AG08395 (cell line): ENCODE data around the gene MAN1A1.
"Not testable (repeated sequence)": the region's sequence is repeated elsewhere in the genome, so short reads cannot be mapped to it uniquely, and the experiment has no call there.

Source experiments
- DNase-seq: peaks from one replicate; pipeline ENCODE4 v3.0.0; 2012; ENCODE audit warnings: mixed read lengths, low spot score

Gene MAN1A1

DNA sequence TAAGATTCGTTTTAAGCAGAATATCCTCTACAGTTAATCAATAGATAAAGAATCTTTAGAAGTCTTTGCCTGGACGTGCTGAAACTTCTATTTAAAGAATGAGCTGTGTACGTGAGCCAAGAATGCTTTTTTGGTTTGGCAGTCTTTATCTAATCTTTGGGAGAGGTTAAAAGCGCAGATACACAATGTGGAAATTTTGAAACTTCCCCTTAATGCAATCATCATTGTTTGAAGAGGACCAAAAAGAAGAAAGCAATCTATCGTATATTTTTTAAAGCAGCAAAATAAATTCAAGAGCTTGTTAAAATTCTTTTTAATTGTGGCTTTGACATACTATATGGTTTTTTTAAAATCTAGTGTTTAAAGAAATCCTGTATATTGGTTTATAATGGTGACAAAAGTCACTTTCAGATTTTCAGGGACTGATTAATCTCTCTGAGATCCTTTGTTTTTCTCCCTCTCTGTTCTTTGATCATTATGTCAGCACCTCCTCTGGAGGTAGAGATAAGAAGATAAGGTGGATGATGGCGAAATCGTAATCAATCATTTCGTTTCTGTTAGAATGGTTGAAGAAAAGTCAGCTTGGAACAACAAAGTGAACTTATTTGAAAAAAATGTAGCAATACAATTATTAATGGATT lies 179.0 kb downstream of the MAN1A1 start:
- DNase-seq, result no peak

DNA sequence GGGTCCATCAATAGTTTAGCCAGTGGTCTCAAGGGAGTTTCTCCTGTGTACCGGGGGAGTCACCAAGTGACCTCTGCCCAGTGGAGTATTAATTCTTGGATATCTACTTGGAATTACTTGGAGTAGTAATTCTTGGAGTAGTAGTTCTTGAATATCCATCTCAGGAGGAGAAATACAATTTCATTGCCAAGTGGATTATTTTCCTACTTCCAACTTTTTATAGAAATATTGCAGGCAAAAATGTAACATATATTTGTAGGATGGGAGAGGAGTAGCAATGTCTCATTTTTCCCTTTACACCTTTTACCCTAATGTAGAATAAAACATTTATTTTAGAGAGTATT lies 179.5 kb downstream of the MAN1A1 start:
- no peak for DNase-seq

DNA sequence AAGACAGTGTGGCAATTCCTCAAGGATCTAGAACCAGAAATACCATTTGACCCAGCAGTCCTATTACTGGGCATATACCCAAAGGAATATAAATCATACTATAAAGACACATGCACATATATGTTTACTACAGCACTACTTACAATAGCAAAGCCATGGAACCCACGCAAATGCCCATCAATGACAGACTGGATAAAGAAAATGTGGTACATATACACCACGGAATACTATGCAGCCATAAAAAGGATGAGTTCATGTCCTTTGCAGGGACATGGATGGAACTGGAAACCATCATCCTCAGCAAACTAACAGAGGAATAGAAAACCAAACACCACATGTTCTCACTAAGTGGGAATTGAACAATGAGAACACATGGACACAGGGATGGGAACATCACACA lies 180.2 kb downstream of the MAN1A1 start:
- not testable (repeated sequence) for DNase-seq

DNA sequence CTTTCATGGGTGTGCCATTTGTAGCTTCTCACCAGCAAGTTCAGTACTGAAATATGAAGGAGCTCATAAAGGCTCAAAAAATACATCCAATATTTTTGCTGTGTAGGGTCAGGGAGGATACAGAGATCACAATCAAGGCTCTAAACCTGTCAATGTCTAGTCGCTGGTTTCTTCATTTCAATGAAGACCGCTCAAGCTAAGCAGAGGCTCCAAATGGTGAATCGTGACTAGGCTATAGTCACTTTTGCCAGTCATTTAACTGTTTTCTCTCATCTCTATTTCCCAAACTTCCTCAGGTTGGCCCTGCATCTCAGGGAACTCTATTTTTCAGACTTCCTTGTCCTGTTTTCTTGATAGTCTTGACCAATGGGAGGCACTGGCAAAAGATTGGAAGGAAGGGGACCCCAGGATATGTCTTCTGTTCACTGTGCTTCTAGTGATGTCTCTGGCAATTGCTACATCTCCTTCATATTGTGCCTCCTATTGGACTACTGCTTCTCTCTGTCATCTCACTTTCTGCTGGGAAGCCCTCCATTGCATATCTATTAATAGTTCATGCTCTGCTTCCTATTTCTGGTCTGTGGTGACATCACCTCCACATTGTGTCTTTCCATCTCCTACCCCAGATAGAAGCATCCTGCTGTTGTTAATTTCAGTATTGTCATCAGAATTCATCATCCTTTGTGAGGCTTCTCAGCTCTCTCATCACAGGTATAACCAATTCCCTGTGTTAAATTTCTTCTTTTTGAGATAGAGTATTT lies 183.4 kb downstream of the MAN1A1 start:
- no peak for DNase-seq

DNA sequence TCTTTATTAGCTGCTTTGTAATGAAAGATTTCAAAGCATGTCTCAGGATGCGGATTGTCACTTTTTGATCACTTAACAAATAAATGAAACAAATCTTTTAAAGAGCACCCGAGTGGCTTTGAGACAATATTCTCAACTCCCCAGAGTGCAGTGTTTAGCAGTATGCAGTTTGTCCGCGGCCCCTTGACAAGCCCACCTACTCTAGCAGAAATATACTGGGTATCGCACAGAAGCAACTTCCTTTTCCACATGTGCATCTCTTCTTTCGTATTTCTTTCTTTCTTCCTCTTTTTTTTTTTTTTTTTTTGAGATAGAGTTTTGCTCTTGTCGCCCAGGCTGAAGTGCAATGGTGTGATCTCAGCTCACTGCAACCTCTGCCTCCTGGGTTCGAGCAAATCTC lies 186.6 kb downstream of the MAN1A1 start:
- no peak for DNase-seq

DNA sequence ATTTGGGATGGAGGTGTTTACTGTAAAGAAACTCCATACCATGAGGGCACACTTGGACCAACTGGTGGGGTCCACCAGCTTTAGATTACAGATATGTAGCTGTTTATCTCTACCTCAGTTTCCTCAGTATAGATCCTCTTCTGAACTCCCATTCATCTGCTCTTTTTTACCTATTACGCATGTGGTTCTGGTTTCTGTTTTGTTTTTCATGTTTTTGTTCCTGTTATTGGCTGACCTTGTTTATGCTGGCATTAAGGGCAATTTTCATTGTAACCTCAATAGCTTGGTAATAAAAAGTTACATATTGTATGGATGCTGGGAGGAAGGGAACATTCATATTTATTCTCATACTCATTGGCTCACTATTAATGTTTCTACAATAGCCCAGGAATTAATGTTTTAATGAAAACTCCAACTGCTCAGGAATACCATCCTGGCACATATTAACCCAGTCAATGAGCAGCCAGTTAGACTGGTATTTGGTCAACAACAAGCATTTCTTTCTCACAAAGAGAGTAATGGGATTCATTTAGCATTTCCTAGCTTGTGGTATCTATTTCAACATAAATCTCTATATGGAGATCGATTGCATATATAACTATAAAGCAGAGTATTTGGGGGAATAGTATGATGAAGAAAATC lies 187.3 kb downstream of the MAN1A1 start:
- DNase-seq, result no peak

DNA sequence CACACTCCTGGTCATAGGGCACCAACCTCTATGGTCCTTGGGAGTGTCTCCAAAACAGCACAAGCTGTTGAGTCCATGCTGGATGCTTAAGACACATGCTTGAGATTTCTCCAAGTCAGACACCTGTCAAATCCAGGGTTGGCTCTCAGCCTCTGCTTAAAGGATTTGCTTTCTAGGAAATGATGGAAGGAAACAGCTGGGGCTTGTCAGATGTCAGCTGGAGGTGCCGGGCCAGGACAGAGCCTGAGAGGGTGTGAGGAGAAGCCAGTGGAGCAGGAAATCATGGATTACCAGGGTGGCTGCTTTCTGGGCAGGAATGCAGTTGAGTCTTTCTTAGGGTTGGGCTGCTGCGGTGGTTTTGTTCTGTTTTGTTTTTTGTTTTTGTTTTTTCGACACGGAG lies 188.1 kb downstream of the MAN1A1 start:
- DNase-seq, result no peak

DNA sequence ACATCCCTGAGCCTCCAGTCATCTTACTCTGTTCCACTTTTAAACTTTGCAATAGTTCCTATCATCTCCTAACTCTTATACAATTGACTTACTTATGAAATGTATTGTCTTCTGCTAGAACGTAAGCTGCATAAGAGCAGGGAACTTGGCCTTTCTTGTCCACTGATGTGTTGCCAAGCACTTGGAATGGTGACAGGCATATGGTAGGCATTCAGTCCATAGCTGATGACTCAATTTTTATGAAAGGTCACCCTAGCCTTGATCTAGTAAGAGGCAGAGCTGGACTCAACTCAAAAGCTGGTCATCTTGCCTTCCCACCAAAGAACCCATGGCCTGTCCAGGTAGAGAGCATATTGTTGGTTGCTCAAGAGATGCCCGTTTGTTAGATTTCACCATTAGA lies 188.7 kb downstream of the MAN1A1 start:
- no peak for DNase-seq

DNA sequence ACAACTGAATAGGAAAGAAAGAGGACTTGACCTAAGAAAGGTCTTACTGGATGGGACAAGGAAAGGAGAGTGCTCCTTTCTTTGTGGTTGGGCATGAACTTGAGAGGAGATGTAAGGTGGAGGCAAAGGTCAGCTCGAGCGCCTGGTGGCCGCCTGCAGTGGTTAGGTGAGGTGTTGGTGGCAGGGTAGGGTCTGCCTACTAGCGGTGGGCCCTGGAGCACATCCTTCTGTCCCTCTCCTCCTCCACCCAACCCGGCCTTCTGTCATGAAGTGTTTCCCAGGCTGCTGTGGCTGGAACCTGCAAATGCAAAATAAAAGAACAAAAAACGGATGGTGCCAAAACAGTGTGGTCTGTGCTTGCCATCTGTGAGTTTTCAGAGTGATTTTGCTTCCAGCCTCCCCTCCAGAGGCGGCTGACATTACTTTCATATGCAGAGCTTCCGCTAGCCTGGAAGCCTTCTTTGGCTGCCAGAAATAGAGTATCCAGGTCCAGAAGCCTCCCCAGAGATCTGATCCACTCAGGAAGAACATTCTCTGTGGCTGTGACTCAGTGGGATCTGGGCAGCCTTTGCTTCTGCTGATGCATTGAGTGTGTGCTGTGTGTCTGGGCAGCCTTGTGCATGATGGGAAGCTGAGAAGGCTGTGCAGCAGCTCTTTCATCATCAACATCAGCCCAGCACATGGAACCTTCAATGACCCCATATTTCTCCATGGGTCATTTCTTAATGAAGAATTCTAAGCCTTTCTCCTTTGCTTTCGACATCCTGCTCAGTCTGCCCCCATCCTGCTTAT lies 191.3 kb downstream of the MAN1A1 start:
- DNase-seq, result peak; percentile 76

DNA sequence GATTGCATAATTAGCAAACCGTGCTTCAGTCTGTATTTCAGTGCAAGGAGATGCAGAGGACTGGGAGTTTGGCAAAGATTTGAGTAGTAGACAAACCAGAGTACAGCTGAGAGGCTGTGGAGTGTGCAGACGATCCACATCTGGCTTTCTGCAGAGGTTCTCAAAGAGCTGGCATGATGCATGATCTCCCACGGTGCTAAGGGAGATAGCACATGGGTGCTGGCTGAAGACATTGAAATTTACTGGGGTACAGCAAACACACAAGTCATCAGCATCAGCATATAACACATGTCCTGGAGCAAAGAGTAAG lies 192.1 kb downstream of the MAN1A1 start:
- DNase-seq, result no peak

DNA sequence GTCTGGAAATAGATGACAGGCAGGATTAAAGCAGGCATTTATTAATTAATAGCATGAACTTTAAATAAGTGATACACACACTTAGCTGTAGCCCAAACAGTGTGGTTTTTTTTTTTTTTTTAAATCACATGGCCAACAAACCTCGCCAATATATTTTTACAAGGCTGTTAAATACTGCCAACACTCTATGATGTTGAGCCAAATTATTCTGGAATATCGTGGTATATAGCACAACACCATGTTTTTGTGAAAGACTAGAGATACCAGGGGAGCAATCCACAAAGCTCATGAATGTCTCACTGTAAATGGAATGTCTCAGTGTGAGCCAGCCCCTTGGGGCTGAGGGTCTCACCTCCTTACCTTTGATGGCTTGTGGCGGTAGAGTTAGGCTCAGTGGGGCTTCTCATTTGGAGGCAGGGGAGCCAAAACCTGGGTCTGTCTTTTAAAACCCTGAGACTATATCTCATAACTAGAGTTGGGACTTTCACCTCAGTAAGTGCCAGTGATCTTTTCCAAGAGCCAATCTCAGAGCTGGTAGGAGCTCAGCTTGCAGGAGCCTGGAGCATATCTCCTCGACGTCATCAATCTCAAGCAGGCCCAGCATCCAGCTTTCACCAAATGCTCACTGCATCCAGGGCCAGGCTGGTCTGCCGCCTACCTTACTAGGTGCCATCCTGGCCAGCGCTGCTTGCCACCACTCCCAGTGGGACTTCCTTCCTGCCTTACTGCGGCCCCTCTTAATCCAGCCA lies 192.6 kb downstream of the MAN1A1 start:
- DNase-seq, result no peak

DNA sequence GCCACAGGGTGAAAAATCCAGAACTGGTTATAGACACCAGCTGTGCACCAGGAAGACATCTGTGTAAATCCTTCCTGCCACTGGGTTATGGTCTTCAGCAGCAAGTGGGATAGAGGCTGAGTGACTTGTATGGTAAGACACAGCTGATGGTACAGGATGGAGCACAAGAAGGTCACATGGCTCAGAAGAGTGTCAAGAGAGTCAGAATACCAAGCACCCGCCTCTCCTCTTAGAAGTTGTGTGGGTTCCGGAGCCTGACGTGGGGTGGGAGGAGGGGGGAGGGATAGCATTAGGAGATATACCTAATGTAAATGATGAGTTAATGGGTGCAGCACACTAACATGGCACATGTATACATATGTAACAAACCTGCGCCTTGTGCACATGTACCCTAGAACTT lies 193.5 kb downstream of the MAN1A1 start:
- DNase-seq, result not testable (repeated sequence)

DNA sequence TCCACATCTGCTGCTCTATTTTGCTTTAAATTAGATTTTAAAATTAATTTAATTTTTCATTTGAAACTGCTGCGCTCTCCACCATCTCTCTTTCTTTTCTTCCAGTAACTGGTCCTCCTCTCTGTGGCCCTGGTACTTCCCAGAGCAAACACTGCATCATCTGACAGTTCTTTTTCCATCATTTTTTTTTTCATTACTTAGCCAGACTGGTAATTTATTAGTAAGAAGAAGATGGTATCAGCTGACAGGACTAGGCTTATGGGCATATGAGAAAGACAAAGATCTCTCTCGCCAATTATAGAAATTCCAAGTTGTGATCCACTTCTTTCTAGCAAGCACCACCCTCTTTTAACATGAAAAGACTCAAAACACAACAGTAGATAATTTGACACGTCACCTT lies 197.4 kb downstream of the MAN1A1 start:
- no peak for DNase-seq

DNA sequence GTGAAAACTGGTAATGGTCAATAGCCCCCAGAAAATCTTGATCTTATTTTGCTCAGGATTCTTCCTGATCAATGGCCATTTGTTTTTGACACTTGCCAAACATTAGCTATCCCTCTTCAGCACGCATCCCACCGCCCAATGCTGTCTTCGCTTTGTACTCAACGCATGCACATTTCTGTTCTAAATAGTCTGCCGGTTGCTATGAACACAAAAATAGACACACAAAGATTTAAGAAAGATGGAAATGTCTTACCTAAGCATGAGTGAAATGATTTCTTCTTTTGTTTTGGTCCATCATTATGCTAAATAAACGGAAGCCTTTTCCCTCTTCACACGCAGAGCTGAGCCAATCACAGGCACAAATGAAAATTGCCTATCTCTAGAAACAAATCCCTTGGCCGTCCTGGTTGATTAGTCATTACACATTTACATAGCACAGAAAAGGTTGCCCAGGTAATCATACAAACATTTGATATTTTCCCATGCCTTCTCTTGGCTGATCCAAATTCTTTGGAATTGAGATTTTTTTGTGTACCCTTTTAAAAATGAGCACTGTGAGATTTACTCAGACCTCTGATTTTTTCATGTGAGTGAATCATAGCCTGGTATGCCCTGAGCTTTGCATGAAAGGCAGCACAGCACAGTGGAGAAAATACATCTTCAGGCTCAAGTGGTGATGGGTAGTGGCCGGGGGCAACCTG lies 200.6 kb downstream of the MAN1A1 start:
- DNase-seq, result peak; percentile 51

DNA sequence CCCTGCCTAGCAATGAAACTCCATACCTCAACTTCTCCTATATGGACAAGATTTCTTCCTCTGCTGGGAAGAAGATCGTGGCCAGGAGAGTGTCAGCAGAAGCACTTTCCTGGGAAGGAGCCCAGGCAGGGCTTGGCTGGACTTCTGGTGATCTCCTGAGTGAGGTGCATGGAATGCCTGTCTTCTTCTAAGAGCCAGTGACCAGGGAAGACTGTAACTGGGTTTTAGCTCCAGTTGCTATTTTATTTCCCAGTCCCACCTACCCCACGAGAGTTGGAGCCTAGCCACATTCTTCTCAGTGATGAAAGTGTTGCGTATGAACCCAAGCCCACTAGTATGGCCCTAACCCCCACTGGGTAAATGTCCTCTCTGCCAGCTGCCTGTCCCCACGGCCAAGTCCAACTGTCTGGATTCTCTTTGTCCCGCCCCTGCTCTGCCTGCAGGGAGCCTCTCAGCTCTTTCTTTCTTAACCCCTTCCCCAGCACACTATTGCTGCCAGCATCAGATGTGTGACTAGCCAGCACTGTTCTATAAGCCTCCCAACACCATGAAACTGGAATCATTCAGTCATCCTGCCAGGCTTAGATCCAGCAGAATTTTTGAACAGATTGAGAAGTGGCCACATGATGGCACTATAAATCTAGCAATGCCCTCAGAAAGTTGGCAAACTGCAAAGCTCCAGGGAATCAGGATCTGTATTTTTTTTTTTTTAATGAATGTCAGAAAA lies 201.3 kb downstream of the MAN1A1 start:
- DNase-seq, result peak; percentile 72

DNA sequence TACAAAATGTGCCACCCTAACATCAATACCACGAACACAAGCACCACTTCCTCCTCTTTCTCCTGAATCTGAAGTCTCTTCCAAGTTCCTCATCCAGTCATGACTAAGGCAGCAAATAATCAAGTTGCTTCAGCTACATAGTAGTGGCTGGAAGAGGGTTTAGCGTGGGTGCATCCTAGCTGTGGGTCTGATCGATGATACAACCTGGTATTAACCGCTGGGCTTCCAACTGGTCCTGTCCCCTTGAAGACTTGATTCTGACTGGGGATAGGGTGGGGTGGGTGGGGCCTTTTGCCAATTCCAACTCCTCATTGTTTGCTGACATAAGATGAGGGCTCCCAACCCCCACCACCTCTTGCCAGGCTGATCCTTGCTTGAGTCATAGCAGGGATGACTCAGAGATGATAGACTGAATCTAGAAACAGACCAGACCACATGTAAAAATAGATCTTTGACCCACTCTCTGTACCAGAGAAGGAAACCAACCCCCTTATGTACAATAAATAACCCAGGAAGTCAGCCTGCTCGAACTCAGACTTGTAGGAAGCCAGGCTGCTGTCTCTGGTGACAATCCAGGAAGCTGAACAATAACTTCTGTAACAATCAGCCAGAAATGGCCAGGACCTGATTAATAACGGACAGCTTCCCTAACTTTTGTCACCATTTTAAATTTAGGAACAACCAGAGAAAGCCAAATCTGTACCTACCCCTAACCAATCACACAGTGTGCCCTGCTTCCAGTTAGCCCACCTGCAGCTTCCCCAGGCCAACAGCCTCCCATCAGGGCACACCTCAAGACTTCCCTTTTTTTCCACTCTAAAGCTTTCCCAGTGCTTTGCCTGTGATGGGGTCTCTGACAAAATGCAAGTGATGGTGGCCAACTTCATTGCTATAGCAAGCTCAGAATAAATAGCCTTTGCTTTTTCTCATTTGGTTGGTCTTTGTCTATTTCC lies 202.2 kb downstream of the MAN1A1 start:
- peak; percentile 95 for DNase-seq

DNA sequence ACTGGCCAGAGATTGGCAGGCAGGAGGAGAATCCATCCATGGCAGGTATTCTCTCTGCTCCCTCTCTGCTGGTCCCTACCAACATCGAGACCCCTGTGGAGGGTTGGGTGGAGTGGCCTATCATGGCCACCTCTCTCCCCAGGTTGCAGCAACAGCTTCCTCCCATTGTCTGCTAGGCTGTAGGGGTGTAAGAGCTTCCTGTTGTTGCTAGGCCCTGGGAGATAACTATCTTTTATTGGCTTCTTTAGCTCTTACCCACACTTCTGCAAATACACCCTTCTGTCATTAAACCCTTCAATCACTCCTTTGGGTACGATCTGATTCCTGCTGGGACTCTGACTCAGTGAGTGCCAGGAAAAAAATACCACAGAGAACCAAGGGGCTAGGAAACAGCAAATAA lies 204.4 kb downstream of the MAN1A1 start:
- DNase-seq, result no peak

DNA sequence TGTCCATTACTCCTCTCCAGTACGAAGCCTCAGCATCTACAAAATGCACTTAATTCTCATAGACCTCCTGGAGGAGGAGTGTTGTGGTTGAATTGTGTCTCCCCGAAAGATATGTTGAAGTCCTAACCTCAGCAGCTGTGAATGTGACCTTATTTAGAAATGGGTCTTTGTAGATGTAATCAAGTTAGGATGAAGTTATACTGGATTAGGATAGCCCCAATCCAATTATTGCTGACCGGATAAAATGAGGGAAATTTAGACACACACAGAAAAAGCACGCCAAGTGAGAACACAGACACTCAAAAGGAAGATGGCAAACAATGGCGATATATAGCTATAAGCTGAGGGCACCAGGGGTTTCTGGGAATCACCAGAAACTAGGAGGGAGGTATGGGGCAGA lies 206.9 kb downstream of the MAN1A1 start:
- no peak for DNase-seq

DNA sequence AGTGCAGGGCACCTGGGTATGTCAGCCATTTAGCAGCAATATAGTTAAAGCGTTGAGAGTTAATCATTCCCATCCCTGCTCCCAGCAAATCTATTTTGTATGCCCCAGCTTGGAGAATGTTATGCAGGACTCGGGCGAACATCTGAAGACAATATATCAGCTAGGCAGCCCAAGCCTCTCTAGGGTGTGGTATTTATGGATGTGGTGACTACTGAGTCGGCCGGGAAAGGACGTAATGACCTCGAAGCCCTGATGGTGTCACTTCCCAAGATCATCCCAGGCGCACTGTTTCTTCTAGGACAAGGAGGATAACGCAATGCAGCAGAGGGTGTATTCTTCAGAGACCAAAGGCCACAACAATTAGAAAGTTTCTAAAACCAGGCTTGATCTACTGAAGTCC lies 207.5 kb downstream of the MAN1A1 start:
- peak; percentile 53 for DNase-seq
